ENCODE results near the gene CFAP299.

The CFAP299 gene

DNA sequence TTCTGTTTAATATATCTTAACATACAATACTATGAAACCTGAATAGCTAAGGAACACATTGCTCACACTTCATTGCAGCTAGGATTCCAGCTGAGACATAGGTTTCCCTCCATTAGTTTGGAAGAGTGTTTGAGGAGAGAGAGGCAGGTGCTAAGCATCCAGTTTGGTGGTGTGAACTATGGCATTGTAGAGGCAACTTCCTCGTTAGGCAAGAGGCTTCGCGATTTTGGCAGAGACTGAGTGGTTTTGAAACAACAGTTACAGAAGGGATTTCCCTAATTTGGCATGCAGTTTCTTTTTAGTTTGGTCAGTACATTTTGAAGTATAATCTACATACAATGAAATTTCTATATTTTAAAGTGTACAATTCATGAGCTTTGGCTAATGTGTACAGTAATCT, 577.9 kb downstream of the CFAP299 start:
- TF ChIP-seq, protein P1, sequence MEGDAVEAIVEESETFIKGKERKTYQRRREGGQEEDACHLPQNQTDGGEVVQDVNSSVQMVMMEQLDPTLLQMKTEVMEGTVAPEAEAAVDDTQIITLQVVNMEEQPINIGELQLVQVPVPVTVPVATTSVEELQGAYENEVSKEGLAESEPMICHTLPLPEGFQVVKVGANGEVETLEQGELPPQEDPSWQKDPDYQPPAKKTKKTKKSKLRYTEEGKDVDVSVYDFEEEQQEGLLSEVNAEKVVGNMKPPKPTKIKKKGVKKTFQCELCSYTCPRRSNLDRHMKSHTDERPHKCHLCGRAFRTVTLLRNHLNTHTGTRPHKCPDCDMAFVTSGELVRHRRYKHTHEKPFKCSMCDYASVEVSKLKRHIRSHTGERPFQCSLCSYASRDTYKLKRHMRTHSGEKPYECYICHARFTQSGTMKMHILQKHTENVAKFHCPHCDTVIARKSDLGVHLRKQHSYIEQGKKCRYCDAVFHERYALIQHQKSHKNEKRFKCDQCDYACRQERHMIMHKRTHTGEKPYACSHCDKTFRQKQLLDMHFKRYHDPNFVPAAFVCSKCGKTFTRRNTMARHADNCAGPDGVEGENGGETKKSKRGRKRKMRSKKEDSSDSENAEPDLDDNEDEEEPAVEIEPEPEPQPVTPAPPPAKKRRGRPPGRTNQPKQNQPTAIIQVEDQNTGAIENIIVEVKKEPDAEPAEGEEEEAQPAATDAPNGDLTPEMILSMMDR (conservative IDR thresholded peaks at IDR 0.05; ENCODE audit: control insufficient read depth, insufficient read depth, low read depth, low read length) = no peak
- DNase-seq (ENCODE audit: low read depth) = no peak
- H3K4me3 ChIP-seq (ENCODE audit: control insufficient read depth, low read depth, low read length) = no peak overlapping the region

DNA sequence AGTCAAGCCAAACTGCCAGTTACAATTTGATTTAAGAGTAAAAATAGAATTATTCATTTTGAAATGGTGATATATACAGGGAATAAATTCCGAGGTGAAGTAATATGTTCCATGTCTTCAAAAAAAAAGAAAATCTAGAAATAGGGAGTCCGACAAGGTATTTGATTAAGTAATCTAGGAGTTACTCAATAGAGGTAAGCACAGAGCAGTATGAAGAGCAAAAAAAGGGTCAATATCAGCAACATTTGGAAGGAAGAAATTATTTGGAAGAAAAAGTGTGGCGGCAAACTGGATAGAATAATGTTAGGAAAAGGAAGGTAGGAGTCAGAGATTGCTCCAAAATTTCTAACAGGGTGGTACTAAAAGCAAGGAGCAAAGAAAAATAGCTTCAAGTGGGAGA, 581.2 kb downstream of the CFAP299 start:
- H3K4me3 ChIP-seq (ENCODE audit: control insufficient read depth, low read depth, low read length) = no peak overlapping the region
- no peak for DNase-seq (ENCODE audit: low read depth)
- TF ChIP-seq, protein P1 (conservative IDR thresholded peaks at IDR 0.05; ENCODE audit: control insufficient read depth, insufficient read depth, low read depth, low read length) = no peak

DNA sequence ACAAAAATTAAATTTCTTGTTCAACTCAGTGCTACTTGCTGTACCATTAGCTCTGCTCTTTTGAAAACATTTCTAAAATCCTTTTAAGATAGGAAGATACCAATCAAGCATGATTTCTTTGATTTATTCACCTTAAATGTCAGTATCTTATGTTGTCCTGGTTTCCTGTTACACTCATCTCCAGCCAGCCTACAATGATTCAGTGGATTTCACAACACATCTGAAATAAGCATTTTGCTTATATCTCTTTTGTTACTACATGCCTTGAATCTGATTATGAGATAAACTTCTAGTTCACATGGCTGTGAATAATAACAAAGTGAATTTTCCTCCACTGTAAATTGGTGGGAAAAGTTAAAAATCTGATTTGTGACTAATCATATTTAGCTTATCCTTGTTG, 582.5 kb downstream of the CFAP299 start:
- DNase-seq (ENCODE audit: low read depth) = peak; percentile 37
- TF ChIP-seq, protein P1 (conservative IDR thresholded peaks at IDR 0.05; ENCODE audit: control insufficient read depth, insufficient read depth, low read depth, low read length) = no peak
- H3K4me3 ChIP-seq (ENCODE audit: control insufficient read depth, low read depth, low read length) = no peak overlapping the region

DNA sequence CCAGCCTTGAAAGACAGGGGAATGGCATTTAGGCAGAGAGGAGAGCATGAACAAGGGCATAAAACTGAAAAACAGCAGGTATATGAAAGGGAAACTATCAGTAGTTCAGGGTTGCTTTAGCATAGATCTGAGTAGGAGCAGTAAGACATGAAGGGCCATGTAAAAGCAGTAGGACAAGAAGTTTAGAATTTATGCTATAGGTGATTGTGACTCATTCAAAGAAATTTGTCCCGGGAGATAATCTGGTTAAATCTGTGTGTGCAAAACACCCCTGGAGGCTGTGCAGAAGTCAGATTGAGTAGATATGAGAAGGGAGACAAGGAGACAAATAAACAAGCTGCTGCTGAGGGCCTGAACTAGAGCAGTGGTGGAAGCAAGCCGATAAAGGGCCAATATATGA, 585.9 kb downstream of the CFAP299 start:
- no peak for DNase-seq (ENCODE audit: low read depth)
- TF ChIP-seq, protein P1 (conservative IDR thresholded peaks at IDR 0.05; ENCODE audit: control insufficient read depth, insufficient read depth, low read depth, low read length) = no peak
- H3K4me3 ChIP-seq (ENCODE audit: control insufficient read depth, low read depth, low read length) = no peak overlapping the region

DNA sequence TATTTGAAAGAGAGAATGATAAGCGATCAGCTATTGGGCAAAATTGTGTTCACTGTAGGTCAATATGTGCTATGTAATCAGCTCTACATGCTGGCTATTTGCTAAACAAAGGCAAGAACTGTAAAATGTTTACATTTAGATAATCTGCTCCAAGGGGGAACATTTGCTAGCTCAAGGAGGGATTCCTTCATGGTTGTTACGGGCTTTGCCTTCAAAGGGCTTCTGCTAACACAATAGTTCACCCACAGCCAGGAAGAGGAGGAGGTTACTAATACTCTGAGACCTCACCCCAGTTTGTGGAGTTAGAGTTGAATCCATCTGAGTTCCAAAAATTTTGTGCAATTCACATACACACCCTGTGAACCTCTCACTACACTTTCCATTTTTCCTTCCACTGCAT, 587.4 kb downstream of the CFAP299 start:
- DNase-seq (ENCODE audit: low read depth) = no peak
- TF ChIP-seq, protein P1 (conservative IDR thresholded peaks at IDR 0.05; ENCODE audit: control insufficient read depth, insufficient read depth, low read depth, low read length) = no peak

DNA sequence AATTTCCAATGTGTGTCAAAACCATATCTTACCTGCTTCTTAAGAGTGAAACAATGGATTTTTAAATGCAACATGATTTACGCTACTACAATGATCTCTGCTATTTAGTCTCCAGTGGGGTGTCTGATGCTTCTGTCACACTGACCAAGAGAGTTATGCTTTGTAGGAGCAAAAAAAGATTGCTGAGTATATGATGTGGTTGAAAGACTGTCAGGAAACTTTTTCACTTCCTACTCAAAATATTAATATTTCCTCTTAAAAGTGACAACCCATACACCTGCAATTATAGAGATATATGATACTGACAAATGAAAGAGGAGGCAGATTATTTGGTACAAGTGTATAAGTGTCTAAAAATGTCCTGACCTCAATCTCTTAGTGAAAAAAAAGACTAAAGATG, 589.8 kb downstream of the CFAP299 start:
- DNase-seq (ENCODE audit: low read depth) = no peak
- no peak overlapping the region for H3K4me3 ChIP-seq (ENCODE audit: control insufficient read depth, low read depth, low read length)
- TF ChIP-seq, protein P1 (conservative IDR thresholded peaks at IDR 0.05; ENCODE audit: control insufficient read depth, insufficient read depth, low read depth, low read length) = no peak

More for the DNA sequence above, 587.4 kb downstream of the CFAP299 start:
- no peak overlapping the region for H3K4me3 ChIP-seq (ENCODE audit: control insufficient read depth, low read depth, low read length)

DNA sequence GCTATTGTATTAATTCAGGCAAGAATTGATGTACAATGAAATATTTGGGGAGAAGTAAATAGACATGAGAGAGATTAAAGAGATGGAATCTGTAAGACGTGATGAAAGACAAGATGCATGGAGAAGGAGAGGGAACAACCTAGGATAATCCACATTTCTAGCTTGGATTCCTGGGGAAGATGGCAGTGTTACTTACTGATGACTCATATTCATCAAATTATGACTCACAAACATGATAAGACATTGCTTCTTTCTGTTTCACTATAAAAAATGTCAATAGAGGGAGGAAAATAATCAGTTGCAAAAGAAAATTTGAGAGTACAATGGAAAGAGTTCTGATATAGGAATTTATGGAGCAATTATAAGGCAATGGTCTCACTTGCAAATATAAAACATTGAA, 590.9 kb downstream of the CFAP299 start:
- peak; percentile 15 for DNase-seq (ENCODE audit: low read depth)
- no peak overlapping the region for H3K4me3 ChIP-seq (ENCODE audit: control insufficient read depth, low read depth, low read length)
- TF ChIP-seq, protein P1 (conservative IDR thresholded peaks at IDR 0.05; ENCODE audit: control insufficient read depth, insufficient read depth, low read depth, low read length) = no peak

All from fibroblast of mammary gland (primary cell).